ENCODE data around the gene IL17RA.
"Not testable (repeated sequence)": the region's sequence is repeated elsewhere in the genome, so short reads cannot be mapped to it uniquely, and the experiment has no call there.

IL17RA gene

GRCh38 chr22:17084554-17085276 lies at the start of gene IL17RA:
Gene IL17RA (plus strand): TSS chr22:17085000. CDS start chr22:17085092, 92 bp downstream.
- H3K36me3 Mint-ChIP-seq (ENCODE audit: insufficient read depth), result peaks cover 13% of the 10 kb centered on the region
- DNase-seq (ENCODE audit: low spot score in 2 of 2) (peak; percentile 91 to 94), ATAC-seq (replicated peaks; ENCODE audit: extremely low read depth, poor library complexity, severe bottlenecking) (peak; percentile 85)
- H3K27ac Mint-ChIP-seq (ENCODE audit: low read depth), result peak within 1 kb of the TSS; percentile 87
- peaks cover 45% of the 10 kb centered on the region for H3K4me1 Mint-ChIP-seq
- no peaks in the 10 kb centered on the region for H3K9me3 Mint-ChIP-seq
- H3K27me3 Mint-ChIP-seq, result no peaks in the 10 kb centered on the region
- peak within 1 kb of the TSS; percentile 86 for H3K4me3 Mint-ChIP-seq

DNA sequence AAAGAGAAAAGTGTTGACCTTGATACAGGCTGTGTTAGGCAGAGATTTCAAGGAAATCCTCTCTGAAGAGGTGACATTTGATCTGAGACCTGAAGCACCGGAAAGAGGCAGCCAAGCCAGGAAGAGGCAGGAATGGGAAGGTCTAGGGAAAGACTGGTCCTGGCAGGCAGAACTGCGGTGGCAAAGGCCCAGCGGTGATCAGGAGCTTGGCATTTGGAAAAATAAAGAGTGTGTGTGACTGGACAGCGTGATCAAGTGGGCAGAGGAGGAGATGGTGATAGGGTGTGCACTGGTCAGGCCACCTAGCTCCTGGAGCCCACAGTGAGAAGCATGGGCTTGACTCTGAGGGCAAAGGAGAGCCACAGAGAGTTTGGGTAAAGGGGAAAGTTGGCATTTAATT lies 49.6 kb upstream of the IL17RA start:
- Mint-ChIP-seq H3K27ac (ENCODE audit: low read depth) (no peak overlapping the region), H3K4me1 (no peaks in the 10 kb centered on the region), H3K4me3 (peak overlapping the region; percentile 37), H3K36me3 (ENCODE audit: insufficient read depth) (no peaks in the 10 kb centered on the region), H3K27me3 (peaks cover 22% of the 10 kb centered on the region), H3K9me3 (no peaks in the 10 kb centered on the region)
- DNase-seq (ENCODE audit: low spot score in 2 of 2) (no peak), ATAC-seq (replicated peaks; ENCODE audit: extremely low read depth, poor library complexity, severe bottlenecking) (no peak)

DNA sequence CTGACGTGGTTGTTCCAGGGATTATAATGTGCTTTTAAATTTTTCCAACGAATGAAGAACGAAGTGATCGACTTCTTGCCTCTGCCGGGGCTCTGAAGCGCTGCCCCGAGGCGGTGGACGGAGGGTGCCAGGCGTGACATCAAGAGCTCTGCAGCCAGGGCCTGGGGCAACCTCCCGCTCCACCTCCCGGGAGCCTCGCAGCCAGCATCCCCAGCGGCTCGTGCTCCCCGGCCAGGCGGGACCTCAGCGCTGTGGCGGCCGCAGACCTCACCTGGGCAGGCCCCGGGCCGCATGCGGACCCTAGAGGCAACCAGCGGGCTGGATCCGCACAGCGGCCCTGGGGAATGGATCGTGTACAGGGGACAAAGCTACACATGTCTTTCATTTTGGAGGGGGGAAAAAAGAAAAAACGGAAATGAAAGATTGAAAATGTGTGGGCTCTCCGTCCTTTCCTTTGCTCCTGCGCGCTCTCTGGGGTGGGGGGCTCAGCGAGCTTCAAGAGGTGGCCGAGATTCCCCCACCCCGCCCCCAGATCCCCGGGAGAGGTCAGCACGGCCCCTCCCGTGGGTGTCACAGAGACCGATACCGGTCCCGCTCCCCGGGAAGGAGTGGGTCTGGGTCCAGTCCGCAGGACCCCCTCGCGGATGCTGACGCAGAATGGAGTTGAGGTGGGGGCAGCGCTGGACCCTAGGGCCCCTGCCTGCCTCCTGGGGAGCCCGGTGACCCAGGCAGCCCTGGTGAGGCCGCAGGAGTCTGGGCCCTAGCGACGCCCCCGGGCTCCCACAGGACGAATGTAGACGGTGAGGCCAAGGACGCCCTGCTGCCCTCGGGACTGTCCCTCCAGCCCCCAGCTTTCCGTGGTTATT lies 48.6 kb upstream of the IL17RA start:
- H3K36me3 Mint-ChIP-seq (ENCODE audit: insufficient read depth); H3K9me3 Mint-ChIP-seq; H3K27ac Mint-ChIP-seq (ENCODE audit: low read depth); H3K4me1 Mint-ChIP-seq; DNase-seq (ENCODE audit: low spot score in 2 of 2): not testable (repeated sequence)
- peak; percentile 45 for ATAC-seq (replicated peaks; ENCODE audit: extremely low read depth, poor library complexity, severe bottlenecking)
- peak overlapping the region; percentile 37 for H3K4me3 Mint-ChIP-seq
- H3K27me3 Mint-ChIP-seq, result peaks cover 23% of the 10 kb centered on the region

- Mint-ChIP-seq H3K27me3 (peaks cover 31% of the 10 kb centered on the region), H3K4me3 (peak overlapping the region; percentile 54)
- not testable (repeated sequence) for H3K9me3 Mint-ChIP-seq; H3K36me3 Mint-ChIP-seq (ENCODE audit: insufficient read depth); H3K27ac Mint-ChIP-seq (ENCODE audit: low read depth); H3K4me1 Mint-ChIP-seq; DNase-seq (ENCODE audit: low spot score in 2 of 2)
- peak; percentile 78 for ATAC-seq (replicated peaks; ENCODE audit: extremely low read depth, poor library complexity, severe bottlenecking)
These were observed 47.7 kb upstream of the IL17RA start for GRCh38 chr22:17036842-17037711.

- H3K27me3 Mint-ChIP-seq, result peaks cover 25% of the 10 kb centered on the region
- no peak for ATAC-seq (replicated peaks; ENCODE audit: extremely low read depth, poor library complexity, severe bottlenecking)
These were observed 41.3 kb upstream of the IL17RA start for GRCh38 chr22:17043521-17043920.

GRCh38 chr22:17046566-17047348 lies 38.0 kb upstream of the IL17RA start:
- Mint-ChIP-seq H3K27ac (ENCODE audit: low read depth) (no peak overlapping the region), H3K9me3 (no peaks in the 10 kb centered on the region), H3K36me3 (ENCODE audit: insufficient read depth) (no peaks in the 10 kb centered on the region), H3K4me1 (no peaks in the 10 kb centered on the region), H3K27me3 (peaks cover 21% of the 10 kb centered on the region), H3K4me3 (no peak overlapping the region)
- ATAC-seq (replicated peaks; ENCODE audit: extremely low read depth, poor library complexity, severe bottlenecking), result no peak
- no peak for DNase-seq (ENCODE audit: low spot score in 2 of 2)

More at GRCh38 chr22:17043521-17043920, 41.3 kb upstream of the IL17RA start:
- H3K4me3 Mint-ChIP-seq, result no peak overlapping the region
- no peak overlapping the region for H3K27ac Mint-ChIP-seq (ENCODE audit: low read depth)
- H3K36me3 Mint-ChIP-seq (ENCODE audit: insufficient read depth), result no peaks in the 10 kb centered on the region
- H3K9me3 Mint-ChIP-seq, result no peaks in the 10 kb centered on the region
- no peak for DNase-seq (ENCODE audit: low spot score in 2 of 2)
- no peaks in the 10 kb centered on the region for H3K4me1 Mint-ChIP-seq

GRCh38 chr22:17047656-17048055 lies 37.1 kb upstream of the IL17RA start:
- H3K27me3 Mint-ChIP-seq, result peaks cover 12% of the 10 kb centered on the region
- no peak overlapping the region for H3K27ac Mint-ChIP-seq (ENCODE audit: low read depth)
- DNase-seq (ENCODE audit: low spot score in 2 of 2), result no peak
- H3K36me3 Mint-ChIP-seq (ENCODE audit: insufficient read depth), result no peaks in the 10 kb centered on the region
- H3K9me3 Mint-ChIP-seq, result no peaks in the 10 kb centered on the region
- no peaks in the 10 kb centered on the region for H3K4me1 Mint-ChIP-seq
- H3K4me3 Mint-ChIP-seq, result no peak overlapping the region
- ATAC-seq (replicated peaks; ENCODE audit: extremely low read depth, poor library complexity, severe bottlenecking), result no peak

- Mint-ChIP-seq H3K36me3 (ENCODE audit: insufficient read depth) (no peaks in the 10 kb centered on the region), H3K27ac (ENCODE audit: low read depth) (no peak overlapping the region), H3K4me3 (no peak overlapping the region), H3K4me1 (peaks cover 4% of the 10 kb centered on the region), H3K27me3 (peaks cover 27% of the 10 kb centered on the region), H3K9me3 (no peaks in the 10 kb centered on the region)
- DNase-seq (ENCODE audit: low spot score in 2 of 2) (no peak), ATAC-seq (replicated peaks; ENCODE audit: extremely low read depth, poor library complexity, severe bottlenecking) (no peak)
These were observed 28.7 kb upstream of the IL17RA start for GRCh38 chr22:17056058-17056457.

- Mint-ChIP-seq H3K27ac (ENCODE audit: low read depth) (no peak overlapping the region), H3K27me3 (peaks cover 35% of the 10 kb centered on the region), H3K4me3 (no peak overlapping the region), H3K4me1 (peaks cover 4% of the 10 kb centered on the region), H3K36me3 (ENCODE audit: insufficient read depth) (no peaks in the 10 kb centered on the region), H3K9me3 (no peaks in the 10 kb centered on the region)
- no peak for ATAC-seq (replicated peaks; ENCODE audit: extremely low read depth, poor library complexity, severe bottlenecking)
- no peak for DNase-seq (ENCODE audit: low spot score in 2 of 2)
These were observed 28.0 kb upstream of the IL17RA start for GRCh38 chr22:17056807-17057206.

DNA sequence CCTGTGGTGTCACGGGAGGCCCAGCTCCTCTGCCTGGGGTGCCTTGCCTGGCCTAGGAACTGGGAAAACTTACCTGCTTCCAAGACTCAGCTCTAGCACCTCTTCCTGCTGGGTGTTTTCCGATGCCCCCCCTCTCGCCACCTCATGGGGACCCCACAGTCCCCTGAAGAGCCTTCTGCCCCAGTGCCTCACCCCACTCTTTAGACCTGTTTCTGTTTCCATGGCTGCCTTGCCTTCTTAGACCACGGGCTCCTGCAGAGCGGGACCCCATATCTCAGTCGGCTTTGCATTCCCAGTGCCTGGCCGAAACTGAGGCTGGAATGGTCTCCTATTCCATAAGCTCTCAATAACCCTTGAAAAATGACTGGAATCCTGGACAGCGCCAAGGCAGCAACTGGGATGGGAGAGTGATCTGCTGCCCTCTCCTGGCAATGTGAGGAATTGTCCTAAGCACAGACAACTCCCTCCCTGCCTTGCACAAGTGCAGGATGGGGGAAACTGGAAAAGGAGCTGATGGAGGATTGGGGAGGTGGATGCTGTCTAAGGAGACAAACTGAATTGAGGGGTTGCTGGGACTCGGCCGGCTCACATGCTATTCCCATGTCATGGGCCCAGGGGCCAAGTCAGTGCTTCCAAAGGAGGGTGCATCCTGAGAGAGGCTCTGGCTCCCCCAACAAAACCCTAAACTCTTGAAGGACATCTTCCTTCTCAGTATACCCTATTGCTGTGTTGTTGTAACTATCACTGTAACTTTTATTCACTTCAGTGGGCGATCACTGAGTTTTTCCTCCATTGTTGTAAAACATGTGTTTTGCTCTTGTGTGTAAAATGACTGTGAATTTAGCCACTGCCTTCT lies 26.6 kb upstream of the IL17RA start:
- ATAC-seq (replicated peaks; ENCODE audit: extremely low read depth, poor library complexity, severe bottlenecking), result no peak
- Mint-ChIP-seq H3K36me3 (ENCODE audit: insufficient read depth) (no peaks in the 10 kb centered on the region), H3K9me3 (no peaks in the 10 kb centered on the region), H3K27ac (ENCODE audit: low read depth) (no peak overlapping the region), H3K4me3 (no peak overlapping the region), H3K4me1 (peaks cover 4% of the 10 kb centered on the region), H3K27me3 (peaks cover 41% of the 10 kb centered on the region)
- peak in 1 of 2 donors; percentile 19 for DNase-seq (ENCODE audit: low spot score in 2 of 2)

- Mint-ChIP-seq H3K27me3 (peaks cover 57% of the 10 kb centered on the region), H3K27ac (ENCODE audit: low read depth) (no peak overlapping the region), H3K9me3 (no peaks in the 10 kb centered on the region), H3K4me1 (peaks cover 4% of the 10 kb centered on the region), H3K4me3 (no peak overlapping the region), H3K36me3 (ENCODE audit: insufficient read depth) (no peaks in the 10 kb centered on the region)
- ATAC-seq (replicated peaks; ENCODE audit: extremely low read depth, poor library complexity, severe bottlenecking) (no peak), DNase-seq (ENCODE audit: low spot score in 2 of 2) (no peak)
These were observed 24.7 kb upstream of the IL17RA start for GRCh38 chr22:17060126-17060525.

Measured in central memory CD8-positive, alpha-beta T cell (primary cell).